Mesendoderm (in vitro differentiated cells): Measurements from ENCODE around the gene OSBPL3.

Experiments used
- DNase-seq: peaks from one replicate; pipeline ENCODE4 v3.0.0; 2013
- H2AK5ac ChIP-seq: 2 replicates; pipeline ENCODE4 v1.6.1; 2013; ENCODE audit warnings: low read length, inconsistent platforms
- H2BK120ac ChIP-seq: 2 replicates; pipeline ENCODE4 v1.6.1; 2013; ENCODE audit warnings: low read depth, mild to moderate bottlenecking, low read length, moderate library complexity, mixed read lengths
- H2BK15ac ChIP-seq: replicated peaks from 2 replicates; pipeline ENCODE4 v1.6.1; 2013; ENCODE audit warnings: low read depth, mild to moderate bottlenecking, moderate library complexity
- H2BK5ac ChIP-seq: 2 replicates; pipeline ENCODE4 v1.6.1; 2013; ENCODE audit warnings: low read length, inconsistent platforms
- H3K18ac ChIP-seq: 2 replicates; pipeline ENCODE4 v1.6.1; 2013; ENCODE audit warnings: mild to moderate bottlenecking, low read length, mixed read lengths
- H3K23ac ChIP-seq: one replicate; pipeline ENCODE4 v1.6.1; 2013; ENCODE audit warnings: low read length
- H3K27ac ChIP-seq: 2 replicates; pipeline ENCODE4 v1.5.1; 2013; ENCODE audit warnings: low read depth, mild to moderate bottlenecking, inconsistent platforms, low read length, moderate library complexity
- H3K27me3 ChIP-seq: 2 replicates; pipeline ENCODE4 v1.6.1; 2013; ENCODE audit warnings: low read length, control low read depth, mild to moderate bottlenecking, inconsistent platforms; ENCODE audit not compliant: insufficient read depth, poor library complexity
- H3K36me3 ChIP-seq: 2 replicates; pipeline ENCODE4 v1.6.1; 2013; ENCODE audit warnings: low read length, inconsistent platforms; ENCODE audit not compliant: control insufficient read depth, insufficient read depth
- H3K4ac ChIP-seq: one replicate; pipeline ENCODE4 v1.6.1; 2013; ENCODE audit warnings: low read depth, mild to moderate bottlenecking, low read length, moderate library complexity
- H3K4me1 ChIP-seq: 2 replicates; pipeline ENCODE4 v1.6.1; 2013; ENCODE audit warnings: low read depth, low read length, inconsistent platforms; ENCODE audit not compliant: control insufficient read depth
- H3K4me2 ChIP-seq: 2 replicates; pipeline ENCODE4 v1.6.1; 2013; ENCODE audit warnings: low read length
- H3K4me3 ChIP-seq: 2 replicates; pipeline ENCODE4 v1.5.1; 2013; ENCODE audit warnings: mild to moderate bottlenecking, low read length
- H3K56ac ChIP-seq: one replicate; pipeline ENCODE4 v1.6.1; 2013; ENCODE audit warnings: low read length
- H3K79me1 ChIP-seq: 2 replicates; pipeline ENCODE4 v1.6.1; 2013; ENCODE audit warnings: low read length, inconsistent platforms
- H3K79me2 ChIP-seq: 2 replicates; pipeline ENCODE4 v1.6.1; 2013; ENCODE audit warnings: mild to moderate bottlenecking, low read length; ENCODE audit not compliant: control insufficient read depth, insufficient read depth
- H3K9ac ChIP-seq: 2 replicates; pipeline ENCODE4 v1.6.1; 2013; ENCODE audit warnings: low read length, inconsistent platforms
- H4K5ac ChIP-seq: one replicate; pipeline ENCODE4 v1.6.1; 2013; ENCODE audit warnings: low read length
- H4K8ac ChIP-seq: one replicate; pipeline ENCODE4 v1.6.1; 2013; ENCODE audit warnings: low read depth, mild to moderate bottlenecking, control low read depth, low read length, moderate library complexity
- WGBS: extraction: QIAGEN DNeasy Blood & Tissue Kit; methylation state at CpG from one replicate; pipeline ENCODE4 v1.1.7; 2013; ENCODE audit warnings: low lambda C conversion rate, missing lambda C conversion rate; ENCODE audit not compliant: insufficient coverage; ENCODE audit errors: extremely low coverage; 5-methylcytosine and 5-hydroxymethylcytosine counted together

The OSBPL3 gene

GRCh38 chr7:24879291-24879690 is 100.7 kb downstream of the OSBPL3 start:
- H3K18ac ChIP-seq = no peak overlapping the region
- H4K5ac ChIP-seq = no peak overlapping the region
- no peak overlapping the region for H3K23ac ChIP-seq
- H2AK5ac ChIP-seq = no peak overlapping the region
- no peaks in the 10 kb centered on the region for H3K79me1 ChIP-seq
- H3K36me3 ChIP-seq = no peaks in the 10 kb centered on the region
- H3K4me2 ChIP-seq = no peak overlapping the region
- no peak overlapping the region for H2BK120ac ChIP-seq
- DNase-seq = no peak
- no peak overlapping the region for H2BK15ac ChIP-seq
- H3K4ac ChIP-seq = no peak overlapping the region
- peaks cover 3% of the 10 kb centered on the region for H3K4me1 ChIP-seq
- no peaks in the 10 kb centered on the region for H3K79me2 ChIP-seq
- no peak overlapping the region for H2BK5ac ChIP-seq
- no peak overlapping the region for H4K8ac ChIP-seq
- no peaks in the 10 kb centered on the region for H3K27me3 ChIP-seq
- no peak overlapping the region for H3K9ac ChIP-seq
- WGBS = no CpG with 5 or more reads among the region's 2 CpGs
- no peak overlapping the region for H3K56ac ChIP-seq
- H3K27ac ChIP-seq = no peak overlapping the region
- H3K4me3 ChIP-seq = no peak overlapping the region

GRCh38 chr7:24877790-24878311 is 102.1 kb downstream of the OSBPL3 start:
- Histone ChIP-seq H3K4ac (no peak overlapping the region), H3K4me2 (no peak overlapping the region), H2BK120ac (no peak overlapping the region), H3K4me1 (peaks cover 5% of the 10 kb centered on the region), H4K5ac (no peak overlapping the region), H3K4me3 (no peak overlapping the region), H3K18ac (no peak overlapping the region), H3K56ac (no peak overlapping the region), H3K27ac (no peak overlapping the region), H3K79me2 (no peaks in the 10 kb centered on the region), H2BK15ac (no peak overlapping the region), H3K23ac (no peak overlapping the region), H3K27me3 (no peaks in the 10 kb centered on the region), H3K79me1 (no peaks in the 10 kb centered on the region), H3K9ac (no peak overlapping the region), H3K36me3 (no peaks in the 10 kb centered on the region), H4K8ac (no peak overlapping the region), H2AK5ac (no peak overlapping the region), H2BK5ac (no peak overlapping the region)
- no peak for DNase-seq
- no CpG with 5 or more reads among the region's 4 CpGs for WGBS

- Histone ChIP-seq H2AK5ac (no peak overlapping the region), H3K36me3 (no peaks in the 10 kb centered on the region), H3K4me2 (no peak overlapping the region), H4K5ac (no peak overlapping the region), H3K27ac (no peak overlapping the region), H3K4me1 (peaks cover 5% of the 10 kb centered on the region), H3K23ac (no peak overlapping the region), H2BK120ac (no peak overlapping the region), H3K56ac (no peak overlapping the region), H3K18ac (no peak overlapping the region), H2BK15ac (no peak overlapping the region), H4K8ac (no peak overlapping the region), H3K4ac (no peak overlapping the region), H3K9ac (no peak overlapping the region), H2BK5ac (no peak overlapping the region), H3K79me1 (no peaks in the 10 kb centered on the region), H3K79me2 (no peaks in the 10 kb centered on the region), H3K4me3 (no peak overlapping the region), H3K27me3 (no peaks in the 10 kb centered on the region)
- no peak for DNase-seq
- no CpG with 5 or more reads among the region's 6 CpGs for WGBS
Measured at GRCh38 chr7:24874791-24875190, 105.2 kb downstream of the OSBPL3 start.

- H3K56ac ChIP-seq = no peak overlapping the region
- no peaks in the 10 kb centered on the region for H3K36me3 ChIP-seq
- H3K4me2 ChIP-seq = no peak overlapping the region
- H3K79me2 ChIP-seq = no peaks in the 10 kb centered on the region
- H3K27me3 ChIP-seq = no peaks in the 10 kb centered on the region
- H2AK5ac ChIP-seq = no peak overlapping the region
- no peak overlapping the region for H2BK15ac ChIP-seq
- WGBS = no CpG with 5 or more reads among the region's 4 CpGs
- no peak overlapping the region for H4K8ac ChIP-seq
- no peak overlapping the region for H2BK120ac ChIP-seq
- H3K9ac ChIP-seq = no peak overlapping the region
- no peak overlapping the region for H4K5ac ChIP-seq
- peaks cover 5% of the 10 kb centered on the region for H3K4me1 ChIP-seq
- no peak overlapping the region for H3K23ac ChIP-seq
- H3K79me1 ChIP-seq = no peaks in the 10 kb centered on the region
- H3K18ac ChIP-seq = no peak overlapping the region
- no peak overlapping the region for H3K4me3 ChIP-seq
- no peak overlapping the region for H3K4ac ChIP-seq
- H2BK5ac ChIP-seq = no peak overlapping the region
- H3K27ac ChIP-seq = no peak overlapping the region
- DNase-seq = no peak
Measured at GRCh38 chr7:24873944-24874343, 106.0 kb downstream of the OSBPL3 start.

GRCh38 chr7:24871770-24872169 is 108.2 kb downstream of the OSBPL3 start:
- H3K4me1 ChIP-seq = peaks cover 2% of the 10 kb centered on the region
- no peaks in the 10 kb centered on the region for H3K79me2 ChIP-seq
- no peak overlapping the region for H3K27ac ChIP-seq
- H3K56ac ChIP-seq = no peak overlapping the region
- H4K5ac ChIP-seq = no peak overlapping the region
- H2BK120ac ChIP-seq = no peak overlapping the region
- no peak overlapping the region for H3K18ac ChIP-seq
- H3K79me1 ChIP-seq = no peaks in the 10 kb centered on the region
- H2AK5ac ChIP-seq = no peak overlapping the region
- H3K4me3 ChIP-seq = no peak overlapping the region
- no peak overlapping the region for H3K4me2 ChIP-seq
- no peak overlapping the region for H3K23ac ChIP-seq
- H3K36me3 ChIP-seq = no peaks in the 10 kb centered on the region
- DNase-seq = no peak
- no peak overlapping the region for H3K4ac ChIP-seq
- no peak overlapping the region for H3K9ac ChIP-seq
- no peak overlapping the region for H2BK5ac ChIP-seq
- H3K27me3 ChIP-seq = no peaks in the 10 kb centered on the region
- no peak overlapping the region for H4K8ac ChIP-seq
- H2BK15ac ChIP-seq = no peak overlapping the region

GRCh38 chr7:24870766-24871165 is 109.2 kb downstream of the OSBPL3 start:
- Histone ChIP-seq H2BK120ac (no peak overlapping the region), H3K4me3 (no peak overlapping the region), H4K8ac (no peak overlapping the region), H3K23ac (no peak overlapping the region), H3K56ac (no peak overlapping the region), H3K4me2 (no peak overlapping the region), H3K9ac (no peak overlapping the region), H3K27ac (no peak overlapping the region), H4K5ac (no peak overlapping the region), H3K4me1 (peaks cover 2% of the 10 kb centered on the region), H3K27me3 (no peaks in the 10 kb centered on the region), H2AK5ac (no peak overlapping the region), H3K18ac (no peak overlapping the region), H3K4ac (no peak overlapping the region), H2BK15ac (no peak overlapping the region), H3K36me3 (no peaks in the 10 kb centered on the region), H3K79me2 (no peaks in the 10 kb centered on the region), H2BK5ac (no peak overlapping the region), H3K79me1 (no peaks in the 10 kb centered on the region)
- no peak for DNase-seq
- WGBS = no CpG with 5 or more reads among the region's 6 CpGs
